B cell (primary cell): ENCODE results near the gene HDAC5. TPM values are rescaled to one million over a fixed set of nuclear protein-coding genes. Genes with fewer than 3 reads are reported as not detected.

Experiments used
- ATAC-seq: fragments of 200-7000 bp; cut with Tn5 transposase; one replicate; pipeline ENCODE4 v1.10.0; 2021; ENCODE audit warnings: low read depth, mild to moderate bottlenecking, moderate number of reproducible peaks, moderate library complexity
- CTCF ChIA-PET: fragments of 350-600 bp; sonication (Branson Sonifier 250); formaldehyde crosslinking; loops from one replicate; lab custom pipeline; 2021; ENCODE audit warnings: antibody characterized with exemption, inconsistent platforms; lab: Charles Lee
- POLR2A ChIA-PET: fragments of 350-600 bp; sonication (Branson Sonifier 250); formaldehyde crosslinking; loops from one replicate; lab custom pipeline; 2021; ENCODE audit warnings: antibody characterized with exemption; lab: Charles Lee
- DNase-seq: peaks from one replicate; pipeline ENCODE4 v3.0.0; 2013
- H2AFZ ChIP-seq: 2 replicates; pipeline ENCODE4 v1.6.1; 2012; ENCODE audit warnings: mild to moderate bottlenecking, low read depth, low read length; ENCODE audit not compliant: insufficient read depth, poor library complexity, severe bottlenecking
- H3K27ac ChIP-seq, 2 donors: 1 replicate in 1 of 2; 2 replicates in 1 of 2; pipeline ENCODE4 v1.5.1; 2012 to 2013; ENCODE audit warnings: low read length in 2 of 2, mild to moderate bottlenecking in 2 of 2, moderate library complexity in 1 of 2
- H3K27me3 ChIP-seq, 4 experiments: fragments of 200-600 bp in 1 of 4; sonication (generic) in 1 of 4; replicated peaks in 1 of 4; 1 replicate in 2 of 4; 2 replicates in 2 of 4; pipeline versions ENCODE4 v1.6.1 to v1.7.0; 2013 to 2016; ENCODE audit warnings: low read length in 3 of 4, mild to moderate bottlenecking in 2 of 4, mixed read lengths in 1 of 4, moderate library complexity in 1 of 4; ENCODE audit not compliant: insufficient read depth in 4 of 4, control insufficient read depth in 3 of 4; ENCODE audit errors: control extremely low read depth in 1 of 4
- H3K36me3 ChIP-seq, 2 experiments: replicated peaks in 1 of 2; 1 replicate in 1 of 2; 2 replicates in 1 of 2; pipeline versions ENCODE4 v1.6.1 to v1.7.1; 2013; ENCODE audit warnings: low read length in 1 of 2; ENCODE audit not compliant: insufficient read depth in 2 of 2, control insufficient read depth in 1 of 2; ENCODE audit errors: control extremely low read depth in 1 of 2, extremely low read depth in 1 of 2
- H3K4me1 ChIP-seq, 2 donors: fragments of 200-600 bp in 1 of 2; sonication (generic) in 1 of 2; 1 replicate in 1 of 2; 2 replicates in 1 of 2; pipeline versions ENCODE4 v1.5.1 to v1.6.1; 2013 to 2017; ENCODE audit warnings: low read length in 2 of 2; ENCODE audit not compliant: control insufficient read depth in 2 of 2, insufficient read depth in 2 of 2
- H3K4me2 ChIP-seq: replicated peaks from 2 replicates; pipeline ENCODE3; 2012; ENCODE audit warnings: mild to moderate bottlenecking, low read depth, low read length; ENCODE audit not compliant: poor library complexity, severe bottlenecking
- H3K4me3 ChIP-seq, 5 experiments: fragments of 200-600 bp in 1 of 5; sonication (generic) in 1 of 5; 1 replicate in 3 of 5; 2 replicates in 2 of 5; pipeline versions ENCODE4 v1.5.1 to v1.7.0; 2011 to 2016; ENCODE audit warnings: low read length in 4 of 5, mild to moderate bottlenecking in 4 of 5, low read depth in 2 of 5, control low read depth in 1 of 5, moderate library complexity in 1 of 5; ENCODE audit not compliant: insufficient read depth in 1 of 5; ENCODE audit errors: control extremely low read depth in 1 of 5, extremely low read depth in 1 of 5
- H3K79me2 ChIP-seq: fragments of 200-600 bp; sonication (generic); one replicate; pipeline ENCODE4 v1.6.0; 2016; ENCODE audit warnings: low read length; ENCODE audit not compliant: control insufficient read depth, insufficient read depth
- H3K9ac ChIP-seq: fragments of 200-600 bp; sonication (generic); 2 replicates; pipeline ENCODE4 v1.6.1; 2017; ENCODE audit warnings: mild to moderate bottlenecking, low read length, moderate library complexity
- H3K9me3 ChIP-seq, 3 donors: one replicate each; pipeline versions ENCODE4 v1.6.1 to v1.7.1; 2013; ENCODE audit warnings: low read length in 2 of 3; ENCODE audit not compliant: control insufficient read depth in 2 of 3, insufficient read depth in 1 of 3; ENCODE audit errors: control extremely low read depth in 1 of 3
- H4K20me1 ChIP-seq: 2 replicates; pipeline ENCODE4 v1.6.0; 2012; ENCODE audit warnings: mild to moderate bottlenecking, low read length; ENCODE audit not compliant: insufficient read depth, control insufficient read depth, poor library complexity, severe bottlenecking
- H3K27ac Mint-ChIP-seq: one replicate; pipeline ENCODE4 v1.8.0; 2021; ENCODE audit warnings: mixed read lengths
- H3K27me3 Mint-ChIP-seq: one replicate; pipeline ENCODE4 v1.8.0; 2021; ENCODE audit warnings: mixed read lengths
- H3K4me1 Mint-ChIP-seq: one replicate; pipeline ENCODE4 v1.8.0; 2021; ENCODE audit warnings: mixed read lengths
- H3K4me3 Mint-ChIP-seq: one replicate; pipeline ENCODE4 v1.8.0; 2021; ENCODE audit warnings: mixed read lengths
- H3K9me3 Mint-ChIP-seq: one replicate; pipeline ENCODE4 v1.8.0; 2022; ENCODE audit warnings: mixed read lengths; ENCODE audit not compliant: insufficient read depth
- CTCF ChIP-seq: fragments of 200-600 bp; IDR thresholded peaks from one replicate; pipeline ENCODE4 v1.8.0; 2022; ENCODE audit warnings: antibody characterized with exemption, mild to moderate bottlenecking
- EZH2 ChIP-seq: IDR thresholded peaks from 2 replicates; pipeline ENCODE4 v1.6.1; 2012; ENCODE audit warnings: borderline replicate concordance, low read depth, mild to moderate bottlenecking, moderate library complexity, low read length; ENCODE audit not compliant: insufficient read depth, poor library complexity, severe bottlenecking
- WGBS: methylation state at CpG from one replicate; pipeline ENCODE4 v1.1.5; 2013; ENCODE audit warnings: missing lambda C conversion rate; ENCODE audit not compliant: insufficient coverage; 5-methylcytosine and 5-hydroxymethylcytosine counted together
- intact Hi-C: fragments of 100-400 bp; cut with micrococcal nuclease; formaldehyde crosslinking; loops from one replicate; pipeline ENCODE4 v1.10.0; 2022
- polyA plus RNA-seq: library from polyadenylated mRNA; depleted of rRNA; stranded (reverse); fragments of >200 nt; gene quantifications from 2 replicates; pipeline ENCODE4 v1.2.3, GENCODE V29; 2012
- total RNA-seq, 2 donors: library from RNA; stranded (reverse); fragments of 120-200 nt in 1 of 2; gene quantifications; 1 replicate in 1 of 2; 2 replicates in 1 of 2; pipeline versions ENCODE4 v1.2.3 to v1.2.4, GENCODE V29; 2013 to 2022

HDAC5 gene
- total and polyA plus RNA-seq, 2 donors (not counting 1 experiment from before 2014, with no cell fraction given): 99.8 to 104 TPM

GRCh38 chr17:44121997-44122815 is 1.2 kb downstream of the HDAC5 start:
- Mint-ChIP-seq H3K9me3 (no peaks in the 10 kb centered on the region), H3K27ac (peak overlapping the region; percentile 99), H3K4me1 (peaks cover 50% of the 10 kb centered on the region), H3K4me3 (peak overlapping the region; percentile 95), H3K27me3 (no peaks in the 10 kb centered on the region)
- ATAC-seq: no peak
- Histone ChIP-seq H3K4me3 (peak overlapping the region; percentile 70 to 98 (median 73)), H3K9me3 (no peaks in the 10 kb centered on the region), H3K4me2 (peak overlapping the region; percentile 99), H2AFZ (peak overlapping the region; percentile 81), H3K79me2 (peaks cover 77% of the 10 kb centered on the region), H3K36me3 (peaks cover 1 to 8% of the 10 kb centered on the region in 2 experiments), H3K9ac (peak overlapping the region; percentile 91), H3K27me3 (no peaks in the 10 kb centered on the region), H3K27ac (peak overlapping the region in 1 of 2 donors; percentile 90), H3K4me1 (peaks cover 18 to 26% of the 10 kb centered on the region in 2 donors), H4K20me1 (peaks cover 53% of the 10 kb centered on the region)
- ChIA-PET CTCF (interaction anchor here (1.0 to 2.2 kb wide), 6 partner anchors 19 to 232 kb away, joined by 3 to 16 read pairs (median 4); partner anchors contain the start of genes GRN and HROB), POLR2A (interaction anchor here (0.5 to 1.6 kb wide), 7 partner anchors 8 to 223 kb away, joined by 3 to 7 read pairs (median 3); partner anchors contain the start of gene GRN)
- TF ChIP-seq EZH2 (no peak), CTCF (no peak)
- no peak for DNase-seq
- intact Hi-C loops: loop anchor here (1.0 kb wide), 1 partner anchor 10 kb away; no protein-coding TSS in a partner anchor
- WGBS: no CpG with 5 or more reads among the region's 1 CpG
